B cell (primary cell): Measurements from ENCODE around the gene ZBTB32. TPM values are rescaled to one million over a fixed set of nuclear protein-coding genes. Genes with fewer than 3 reads are reported as not detected.

Experiments
- ATAC-seq: fragments of 200-7000 bp; cut with Tn5 transposase; one replicate; pipeline ENCODE4 v1.10.0; 2021; ENCODE audit warnings: low read depth, mild to moderate bottlenecking, moderate number of reproducible peaks, moderate library complexity
- CTCF ChIA-PET: fragments of 350-600 bp; sonication (Branson Sonifier 250); formaldehyde crosslinking; loops from one replicate; lab custom pipeline; 2021; ENCODE audit warnings: antibody characterized with exemption, inconsistent platforms; lab: Charles Lee
- POLR2A ChIA-PET: fragments of 350-600 bp; sonication (Branson Sonifier 250); formaldehyde crosslinking; loops from one replicate; lab custom pipeline; 2021; ENCODE audit warnings: antibody characterized with exemption; lab: Charles Lee
- DNase-seq: peaks from one replicate; pipeline ENCODE4 v3.0.0; 2013
- H2AFZ ChIP-seq: 2 replicates; pipeline ENCODE4 v1.6.1; 2012; ENCODE audit warnings: mild to moderate bottlenecking, low read depth, low read length; ENCODE audit not compliant: insufficient read depth, poor library complexity, severe bottlenecking
- H3K27ac ChIP-seq, 2 donors: 1 replicate in 1 of 2; 2 replicates in 1 of 2; pipeline ENCODE4 v1.5.1; 2012 to 2013; ENCODE audit warnings: low read length in 2 of 2, mild to moderate bottlenecking in 2 of 2, moderate library complexity in 1 of 2
- H3K27me3 ChIP-seq, 4 experiments: fragments of 200-600 bp in 1 of 4; sonication (generic) in 1 of 4; replicated peaks in 1 of 4; 1 replicate in 2 of 4; 2 replicates in 2 of 4; pipeline versions ENCODE4 v1.6.1 to v1.7.0; 2013 to 2016; ENCODE audit warnings: low read length in 3 of 4, mild to moderate bottlenecking in 2 of 4, mixed read lengths in 1 of 4, moderate library complexity in 1 of 4; ENCODE audit not compliant: insufficient read depth in 4 of 4, control insufficient read depth in 3 of 4; ENCODE audit errors: control extremely low read depth in 1 of 4
- H3K36me3 ChIP-seq, 2 experiments: replicated peaks in 1 of 2; 1 replicate in 1 of 2; 2 replicates in 1 of 2; pipeline versions ENCODE4 v1.6.1 to v1.7.1; 2013; ENCODE audit warnings: low read length in 1 of 2; ENCODE audit not compliant: insufficient read depth in 2 of 2, control insufficient read depth in 1 of 2; ENCODE audit errors: control extremely low read depth in 1 of 2, extremely low read depth in 1 of 2
- H3K4me1 ChIP-seq, 2 donors: fragments of 200-600 bp in 1 of 2; sonication (generic) in 1 of 2; 1 replicate in 1 of 2; 2 replicates in 1 of 2; pipeline versions ENCODE4 v1.5.1 to v1.6.1; 2013 to 2017; ENCODE audit warnings: low read length in 2 of 2; ENCODE audit not compliant: control insufficient read depth in 2 of 2, insufficient read depth in 2 of 2
- H3K4me2 ChIP-seq: replicated peaks from 2 replicates; pipeline ENCODE3; 2012; ENCODE audit warnings: mild to moderate bottlenecking, low read depth, low read length; ENCODE audit not compliant: poor library complexity, severe bottlenecking
- H3K4me3 ChIP-seq, 5 experiments: fragments of 200-600 bp in 1 of 5; sonication (generic) in 1 of 5; 1 replicate in 3 of 5; 2 replicates in 2 of 5; pipeline versions ENCODE4 v1.5.1 to v1.7.0; 2011 to 2016; ENCODE audit warnings: low read length in 4 of 5, mild to moderate bottlenecking in 4 of 5, low read depth in 2 of 5, control low read depth in 1 of 5, moderate library complexity in 1 of 5; ENCODE audit not compliant: insufficient read depth in 1 of 5; ENCODE audit errors: control extremely low read depth in 1 of 5, extremely low read depth in 1 of 5
- H3K79me2 ChIP-seq: fragments of 200-600 bp; sonication (generic); one replicate; pipeline ENCODE4 v1.6.0; 2016; ENCODE audit warnings: low read length; ENCODE audit not compliant: control insufficient read depth, insufficient read depth
- H3K9ac ChIP-seq: fragments of 200-600 bp; sonication (generic); 2 replicates; pipeline ENCODE4 v1.6.1; 2017; ENCODE audit warnings: mild to moderate bottlenecking, low read length, moderate library complexity
- H3K9me3 ChIP-seq, 3 donors: one replicate each; pipeline versions ENCODE4 v1.6.1 to v1.7.1; 2013; ENCODE audit warnings: low read length in 2 of 3; ENCODE audit not compliant: control insufficient read depth in 2 of 3, insufficient read depth in 1 of 3; ENCODE audit errors: control extremely low read depth in 1 of 3
- H4K20me1 ChIP-seq: 2 replicates; pipeline ENCODE4 v1.6.0; 2012; ENCODE audit warnings: mild to moderate bottlenecking, low read length; ENCODE audit not compliant: insufficient read depth, control insufficient read depth, poor library complexity, severe bottlenecking
- H3K27ac Mint-ChIP-seq: one replicate; pipeline ENCODE4 v1.8.0; 2021; ENCODE audit warnings: mixed read lengths
- H3K27me3 Mint-ChIP-seq: one replicate; pipeline ENCODE4 v1.8.0; 2021; ENCODE audit warnings: mixed read lengths
- H3K4me1 Mint-ChIP-seq: one replicate; pipeline ENCODE4 v1.8.0; 2021; ENCODE audit warnings: mixed read lengths
- H3K4me3 Mint-ChIP-seq: one replicate; pipeline ENCODE4 v1.8.0; 2021; ENCODE audit warnings: mixed read lengths
- H3K9me3 Mint-ChIP-seq: one replicate; pipeline ENCODE4 v1.8.0; 2022; ENCODE audit warnings: mixed read lengths; ENCODE audit not compliant: insufficient read depth
- CTCF ChIP-seq: fragments of 200-600 bp; IDR thresholded peaks from one replicate; pipeline ENCODE4 v1.8.0; 2022; ENCODE audit warnings: antibody characterized with exemption, mild to moderate bottlenecking
- EZH2 ChIP-seq: IDR thresholded peaks from 2 replicates; pipeline ENCODE4 v1.6.1; 2012; ENCODE audit warnings: borderline replicate concordance, low read depth, mild to moderate bottlenecking, moderate library complexity, low read length; ENCODE audit not compliant: insufficient read depth, poor library complexity, severe bottlenecking
- WGBS: methylation state at CpG from one replicate; pipeline ENCODE4 v1.1.5; 2013; ENCODE audit warnings: missing lambda C conversion rate; ENCODE audit not compliant: insufficient coverage; 5-methylcytosine and 5-hydroxymethylcytosine counted together
- intact Hi-C: fragments of 100-400 bp; cut with micrococcal nuclease; formaldehyde crosslinking; loops from one replicate; pipeline ENCODE4 v1.10.0; 2022
- polyA plus RNA-seq: library from polyadenylated mRNA; depleted of rRNA; stranded (reverse); fragments of >200 nt; gene quantifications from 2 replicates; pipeline ENCODE4 v1.2.3, GENCODE V29; 2012
- total RNA-seq, 2 donors: library from RNA; stranded (reverse); fragments of 120-200 nt in 1 of 2; gene quantifications; 1 replicate in 1 of 2; 2 replicates in 1 of 2; pipeline versions ENCODE4 v1.2.3 to v1.2.4, GENCODE V29; 2013 to 2022

Gene ZBTB32
- total and polyA plus RNA-seq, 2 donors (not counting 1 experiment from before 2014, with no cell fraction given): 18.9 to 28.1 TPM

- no CpG with 5 or more reads among the region's 1 CpG for WGBS
- TF ChIP-seq CTCF (no peak), EZH2 (no peak)
- no peaks in the 10 kb centered on the region for H3K79me2 ChIP-seq
- POLR2A ChIA-PET: interaction anchor here (0.6 kb wide), 1 partner anchor 9 kb away, joined by 5 read pairs; no protein-coding TSS in a partner anchor
- no peaks in the 10 kb centered on the region for H4K20me1 ChIP-seq
- no peak overlapping the region for H3K27ac ChIP-seq
- H3K9ac ChIP-seq: no peak overlapping the region
- Mint-ChIP-seq H3K27ac (no peak overlapping the region), H3K4me1 (peaks cover 7% of the 10 kb centered on the region), H3K9me3 (no peaks in the 10 kb centered on the region), H3K27me3 (peaks cover 26% of the 10 kb centered on the region), H3K4me3 (no peak overlapping the region)
- H2AFZ ChIP-seq: no peak overlapping the region
- no peak overlapping the region for H3K4me2 ChIP-seq
- intact Hi-C loops: no loop called here
- no peak for ATAC-seq
- H3K36me3 ChIP-seq: peaks cover 0 to under 1% of the 10 kb centered on the region in 2 experiments
- peaks cover 8 to 9% of the 10 kb centered on the region in 2 donors for H3K4me1 ChIP-seq
- peaks cover 0 to 37% (median 13%) of the 10 kb centered on the region in 4 experiments for H3K27me3 ChIP-seq
- H3K9me3 ChIP-seq: peaks cover 0 to 11% (median 0%) of the 10 kb centered on the region in 3 donors
- CTCF ChIA-PET: no interaction called here
- H3K4me3 ChIP-seq: no peak overlapping the region
- no peak for DNase-seq
These were observed 33.7 kb upstream of the ZBTB32 start for GRCh38 chr19:35670686-35671085.

- DNase-seq (no peak), ATAC-seq (no peak)
- Histone ChIP-seq H3K27ac (no peak overlapping the region), H3K9me3 (peaks cover 0 to 11% (median 0%) of the 10 kb centered on the region in 3 donors), H3K4me3 (no peak overlapping the region), H3K79me2 (no peaks in the 10 kb centered on the region), H3K4me1 (peaks cover 8 to 9% of the 10 kb centered on the region in 2 donors), H3K36me3 (no peaks in the 10 kb centered on the region), H3K27me3 (peaks cover 0 to 37% (median 13%) of the 10 kb centered on the region in 4 experiments), H3K9ac (no peak overlapping the region), H3K4me2 (no peak overlapping the region), H4K20me1 (no peaks in the 10 kb centered on the region), H2AFZ (no peak overlapping the region)
- Mint-ChIP-seq H3K9me3 (no peaks in the 10 kb centered on the region), H3K27ac (no peak overlapping the region), H3K27me3 (peaks cover 30% of the 10 kb centered on the region), H3K4me1 (peaks cover 7% of the 10 kb centered on the region), H3K4me3 (no peak overlapping the region)
- intact Hi-C loops: no loop called here
- ChIA-PET POLR2A (no interaction called here), CTCF (no interaction called here)
- WGBS: 83% methylated on average over 1 of the region's 3 CpGs
- TF ChIP-seq CTCF (no peak), EZH2 (no peak)
These were observed 32.5 kb upstream of the ZBTB32 start for GRCh38 chr19:35671818-35672217.
